ENCODE results near the gene MIEF1.

MIEF1 gene

DNA sequence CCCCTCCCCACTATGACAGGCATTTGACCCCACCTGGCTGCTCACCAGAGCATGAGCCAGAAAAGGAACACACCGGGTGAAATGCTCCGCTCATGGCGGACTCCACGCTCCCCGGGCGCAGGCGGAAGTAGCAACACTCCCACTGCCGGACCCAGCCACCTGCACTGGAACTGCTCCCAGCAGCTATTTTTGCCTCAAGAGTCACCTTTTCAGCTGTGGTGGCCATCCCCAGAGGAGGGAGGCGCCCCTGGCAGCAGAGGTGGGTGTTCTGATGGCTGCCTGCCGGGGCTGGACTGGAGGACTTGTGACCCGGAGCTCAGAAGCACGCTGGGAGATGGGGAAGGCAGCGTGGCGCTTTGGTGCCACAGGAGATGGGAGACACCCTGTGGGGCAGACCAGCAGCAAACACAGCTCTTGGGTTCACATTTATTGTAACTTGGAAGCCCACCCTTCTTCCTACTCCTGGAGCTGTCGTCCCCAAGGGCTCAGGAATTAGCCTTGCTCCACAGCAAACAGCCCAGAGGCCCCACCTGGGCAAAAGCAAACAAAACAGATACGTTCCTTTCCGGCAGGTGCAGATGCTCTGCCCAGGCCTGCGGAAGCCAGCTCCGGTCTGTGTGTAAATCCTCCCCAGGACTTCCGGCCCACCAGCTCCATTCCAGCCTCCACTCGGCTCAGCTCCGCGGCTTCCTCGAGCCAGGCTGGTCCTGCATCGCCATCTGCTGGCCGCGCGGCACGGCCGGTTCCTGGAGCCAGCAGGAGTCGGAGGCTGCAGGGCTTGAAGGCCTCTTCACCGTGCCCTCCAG, 26.8 kb downstream of the MIEF1 start:
- no peak overlapping the region for H2AK5ac ChIP-seq (ENCODE audit: low read length)
- no peak overlapping the region for H3K27ac ChIP-seq (ENCODE audit: low read depth, low read length)
- no peak overlapping the region for H3K4me2 ChIP-seq (ENCODE audit: low read length)
- H4K5ac ChIP-seq (ENCODE audit: low read length): no peak overlapping the region
- H3K9ac ChIP-seq (ENCODE audit: low read length): no peak overlapping the region
- H3K79me1 ChIP-seq (ENCODE audit: low read length): peaks cover 24% of the 10 kb centered on the region
- no peaks in the 10 kb centered on the region for H3K27me3 ChIP-seq (ENCODE audit: insufficient read depth, low read length, poor library complexity)
- H4K8ac ChIP-seq (ENCODE audit: low read depth, low read length): no peak overlapping the region
- H3K4ac ChIP-seq (ENCODE audit: low read depth, low read length): no peak overlapping the region
- H2BK120ac ChIP-seq (ENCODE audit: low read depth, low read length): no peak overlapping the region
- H3K4me1 ChIP-seq (ENCODE audit: control insufficient read depth, low read depth, low read length): peaks cover 5% of the 10 kb centered on the region
- H3K56ac ChIP-seq (ENCODE audit: low read length): no peak overlapping the region
- no peak overlapping the region for H2BK15ac ChIP-seq (replicated peaks; ENCODE audit: low read depth)
- peaks cover 17% of the 10 kb centered on the region for H3K79me2 ChIP-seq (ENCODE audit: control insufficient read depth, insufficient read depth, low read length)
- no peak overlapping the region for H3K18ac ChIP-seq (ENCODE audit: low read length)
- peaks cover 15% of the 10 kb centered on the region for H3K36me3 ChIP-seq (ENCODE audit: control insufficient read depth, insufficient read depth, low read length)
- H3K4me3 ChIP-seq (ENCODE audit: low read length): no peak overlapping the region
- no CpG with 5 or more reads among the region's 32 CpGs for whole genome bisulfite sequencing (ENCODE audit: extremely low coverage, insufficient coverage, low lambda C conversion rate)
- H2BK5ac ChIP-seq (ENCODE audit: low read length): no peak overlapping the region
- DNase-seq: peak; percentile 94
- H3K23ac ChIP-seq (ENCODE audit: low read length): no peak overlapping the region

GRCh38 chr22:39529487-39529851, 27.4 kb downstream of the MIEF1 start:
- no peak overlapping the region for H3K23ac ChIP-seq (ENCODE audit: low read length)
- H3K9ac ChIP-seq (ENCODE audit: low read length): peak overlapping the region; percentile 50
- H3K27ac ChIP-seq (ENCODE audit: low read depth, low read length): no peak overlapping the region
- H3K27me3 ChIP-seq (ENCODE audit: insufficient read depth, low read length, poor library complexity): no peaks in the 10 kb centered on the region
- H4K8ac ChIP-seq (ENCODE audit: low read depth, low read length): no peak overlapping the region
- peaks cover 11% of the 10 kb centered on the region for H3K36me3 ChIP-seq (ENCODE audit: control insufficient read depth, insufficient read depth, low read length)
- no peak overlapping the region for H2BK5ac ChIP-seq (ENCODE audit: low read length)
- H3K4me1 ChIP-seq (ENCODE audit: control insufficient read depth, low read depth, low read length): peaks cover 8% of the 10 kb centered on the region
- H3K4ac ChIP-seq (ENCODE audit: low read depth, low read length): no peak overlapping the region
- peaks cover 24% of the 10 kb centered on the region for H3K79me1 ChIP-seq (ENCODE audit: low read length)
- H4K5ac ChIP-seq (ENCODE audit: low read length): no peak overlapping the region
- no peak overlapping the region for H3K4me3 ChIP-seq (ENCODE audit: low read length)
- no peak overlapping the region for H2AK5ac ChIP-seq (ENCODE audit: low read length)
- peak overlapping the region; percentile 12 for H3K56ac ChIP-seq (ENCODE audit: low read length)
- DNase-seq: no peak
- H2BK15ac ChIP-seq (replicated peaks; ENCODE audit: low read depth): no peak overlapping the region
- WGBS (ENCODE audit: extremely low coverage, insufficient coverage, low lambda C conversion rate): no CpG with 5 or more reads among the region's 17 CpGs
- H3K4me2 ChIP-seq (ENCODE audit: low read length): no peak overlapping the region
- H2BK120ac ChIP-seq (ENCODE audit: low read depth, low read length): no peak overlapping the region
- no peak overlapping the region for H3K18ac ChIP-seq (ENCODE audit: low read length)
- peaks cover 14% of the 10 kb centered on the region for H3K79me2 ChIP-seq (ENCODE audit: control insufficient read depth, insufficient read depth, low read length)

- no peak for DNase-seq
- H3K27ac ChIP-seq (ENCODE audit: low read depth, low read length): no peak overlapping the region
- no peak overlapping the region for H3K4me2 ChIP-seq (ENCODE audit: low read length)
- no peak overlapping the region for H3K18ac ChIP-seq (ENCODE audit: low read length)
- no peak overlapping the region for H2BK5ac ChIP-seq (ENCODE audit: low read length)
- no CpG with 5 or more reads among the region's 6 CpGs for WGBS (ENCODE audit: extremely low coverage, insufficient coverage, low lambda C conversion rate)
- H3K4me1 ChIP-seq (ENCODE audit: control insufficient read depth, low read depth, low read length): peaks cover 11% of the 10 kb centered on the region
- no peak overlapping the region for H2BK120ac ChIP-seq (ENCODE audit: low read depth, low read length)
- no peak overlapping the region for H3K9ac ChIP-seq (ENCODE audit: low read length)
- no peaks in the 10 kb centered on the region for H3K27me3 ChIP-seq (ENCODE audit: insufficient read depth, low read length, poor library complexity)
- peaks cover 14% of the 10 kb centered on the region for H3K79me2 ChIP-seq (ENCODE audit: control insufficient read depth, insufficient read depth, low read length)
- H2BK15ac ChIP-seq (replicated peaks; ENCODE audit: low read depth): no peak overlapping the region
- H3K36me3 ChIP-seq (ENCODE audit: control insufficient read depth, insufficient read depth, low read length): peaks cover 6% of the 10 kb centered on the region
- H3K79me1 ChIP-seq (ENCODE audit: low read length): peaks cover 21% of the 10 kb centered on the region
- H3K4me3 ChIP-seq (ENCODE audit: low read length): no peak overlapping the region
- H4K8ac ChIP-seq (ENCODE audit: low read depth, low read length): no peak overlapping the region
- H3K4ac ChIP-seq (ENCODE audit: low read depth, low read length): no peak overlapping the region
- no peak overlapping the region for H3K23ac ChIP-seq (ENCODE audit: low read length)
- no peak overlapping the region for H2AK5ac ChIP-seq (ENCODE audit: low read length)
- no peak overlapping the region for H3K56ac ChIP-seq (ENCODE audit: low read length)
- no peak overlapping the region for H4K5ac ChIP-seq (ENCODE audit: low read length)
These were observed 28.0 kb downstream of the MIEF1 start for GRCh38 chr22:39530116-39530515.

DNA sequence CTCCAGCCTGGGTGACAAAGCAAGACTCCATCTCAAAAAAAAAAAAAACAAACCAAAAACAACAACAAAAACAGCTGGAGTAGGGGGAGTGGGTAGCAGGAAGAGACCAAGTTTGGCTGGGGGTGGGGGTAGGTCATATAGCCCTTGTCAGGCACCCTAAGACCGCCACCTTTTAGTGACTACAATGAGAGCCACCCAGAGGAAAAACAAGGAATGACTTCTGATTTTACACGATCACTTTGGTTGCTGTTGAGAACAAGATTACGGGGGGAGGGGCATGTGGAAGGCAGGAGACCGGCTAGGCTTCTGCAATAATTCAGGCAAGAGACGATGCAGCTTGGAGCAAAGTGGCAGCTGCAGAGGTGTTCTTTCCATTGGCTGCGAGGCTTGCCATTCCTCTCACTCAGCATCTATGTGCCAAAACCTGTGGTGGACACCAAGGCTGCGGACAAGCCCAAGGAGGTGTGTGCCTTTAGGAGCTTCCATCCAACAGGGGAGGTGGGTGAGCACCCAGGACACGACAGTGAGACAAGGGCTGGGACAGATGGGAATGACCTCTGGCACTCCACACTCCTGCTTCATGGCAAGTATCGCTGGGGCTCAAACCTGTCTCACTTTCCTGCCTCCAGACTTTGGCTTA, 28.7 kb downstream of the MIEF1 start:
- Histone ChIP-seq H3K18ac (ENCODE audit: low read length) (no peak overlapping the region), H3K4me2 (ENCODE audit: low read length) (peak overlapping the region; percentile 23), H2BK15ac (replicated peaks; ENCODE audit: low read depth) (no peak overlapping the region), H4K8ac (ENCODE audit: low read depth, low read length) (no peak overlapping the region), H2AK5ac (ENCODE audit: low read length) (no peak overlapping the region), H4K5ac (ENCODE audit: low read length) (no peak overlapping the region), H3K4me1 (ENCODE audit: control insufficient read depth, low read depth, low read length) (peaks cover 13% of the 10 kb centered on the region), H2BK120ac (ENCODE audit: low read depth, low read length) (no peak overlapping the region), H3K79me2 (ENCODE audit: control insufficient read depth, insufficient read depth, low read length) (peaks cover 14% of the 10 kb centered on the region), H3K36me3 (ENCODE audit: control insufficient read depth, insufficient read depth, low read length) (peaks cover 6% of the 10 kb centered on the region), H3K4ac (ENCODE audit: low read depth, low read length) (no peak overlapping the region), H3K4me3 (ENCODE audit: low read length) (no peak overlapping the region), H3K27me3 (ENCODE audit: insufficient read depth, low read length, poor library complexity) (no peaks in the 10 kb centered on the region), H2BK5ac (ENCODE audit: low read length) (no peak overlapping the region), H3K9ac (ENCODE audit: low read length) (peak overlapping the region; percentile 54), H3K23ac (ENCODE audit: low read length) (no peak overlapping the region), H3K56ac (ENCODE audit: low read length) (peak overlapping the region; percentile 68), H3K79me1 (ENCODE audit: low read length) (peaks cover 21% of the 10 kb centered on the region), H3K27ac (ENCODE audit: low read depth, low read length) (no peak overlapping the region)
- DNase-seq: peak; percentile 90
- no CpG with 5 or more reads among the region's 9 CpGs for WGBS (ENCODE audit: extremely low coverage, insufficient coverage, low lambda C conversion rate)

- Histone ChIP-seq H3K18ac (ENCODE audit: low read length) (peak within 1 kb of the TSS; percentile 69), H4K5ac (ENCODE audit: low read length) (no peak within 1 kb of the TSS), H3K79me1 (ENCODE audit: low read length) (peaks cover 21% of the 10 kb centered on the region), H3K4me2 (ENCODE audit: low read length) (peak within 1 kb of the TSS; percentile 96), H3K4me1 (ENCODE audit: control insufficient read depth, low read depth, low read length) (peaks cover 13% of the 10 kb centered on the region), H3K4ac (ENCODE audit: low read depth, low read length) (peak within 1 kb of the TSS; percentile 89), H3K23ac (ENCODE audit: low read length) (peak within 1 kb of the TSS; percentile 83), H3K27me3 (ENCODE audit: insufficient read depth, low read length, poor library complexity) (no peaks in the 10 kb centered on the region), H3K9ac (ENCODE audit: low read length) (peak within 1 kb of the TSS; percentile 97), H2BK5ac (ENCODE audit: low read length) (peak within 1 kb of the TSS; percentile 72), H3K27ac (ENCODE audit: low read depth, low read length) (peak within 1 kb of the TSS; percentile 51), H2AK5ac (ENCODE audit: low read length) (peak within 1 kb of the TSS; percentile 87), H2BK120ac (ENCODE audit: low read depth, low read length) (no peak within 1 kb of the TSS), H4K8ac (ENCODE audit: low read depth, low read length) (no peak within 1 kb of the TSS), H2BK15ac (replicated peaks; ENCODE audit: low read depth) (no peak within 1 kb of the TSS), H3K56ac (ENCODE audit: low read length) (peak within 1 kb of the TSS; percentile 97), H3K79me2 (ENCODE audit: control insufficient read depth, insufficient read depth, low read length) (peaks cover 14% of the 10 kb centered on the region), H3K36me3 (ENCODE audit: control insufficient read depth, insufficient read depth, low read length) (peaks cover 6% of the 10 kb centered on the region), H3K4me3 (ENCODE audit: low read length) (peak within 1 kb of the TSS; percentile 88)
- WGBS (ENCODE audit: extremely low coverage, insufficient coverage, low lambda C conversion rate): no CpG with 5 or more reads among the region's 67 CpGs
- DNase-seq: peak; percentile 100
These were observed 30.4 kb downstream of the MIEF1 start, which contains the start of gene RPS19BP1 for GRCh38 chr22:39532215-39533073. TSS of gene RPS19BP1 (minus strand) at chr22:39532748. CDS start at chr22:39532738, 10 bp downstream.

Data from mesendoderm (in vitro differentiated cells).